ENCODE data around the gene RCBTB1.

The RCBTB1 gene

GRCh38 chr13:49559006-49559405, 26.4 kb downstream of the RCBTB1 start:
- no peak for TF ChIP-seq CTCF (IDR thresholded peaks at IDR 0.05; ENCODE audit: low read depth, low read length)
- H3K4me3 ChIP-seq (replicated peaks in 1 of 2; ENCODE audit: low read depth in 2 of 2, low read length in 2 of 2) = no peak overlapping the region
- DNase-seq (ENCODE audit: low read depth in 2 of 2) = no peak

- H3K4me3 ChIP-seq (replicated peaks in 1 of 2; ENCODE audit: low read depth in 2 of 2, low read length in 2 of 2) = no peak overlapping the region
- TF ChIP-seq CTCF (IDR thresholded peaks at IDR 0.05; ENCODE audit: low read depth, low read length) = no peak
Measured at GRCh38 chr13:49554387-49554786, 31.0 kb downstream of the RCBTB1 start.

GRCh38 chr13:49553888-49554287, 31.5 kb downstream of the RCBTB1 start:
- H3K4me3 ChIP-seq (replicated peaks in 1 of 2; ENCODE audit: low read depth in 2 of 2, low read length in 2 of 2) = no peak overlapping the region
- no peak for TF ChIP-seq CTCF (IDR thresholded peaks at IDR 0.05; ENCODE audit: low read depth, low read length)
- DNase-seq (ENCODE audit: low read depth in 2 of 2) = no peak

More at GRCh38 chr13:49554387-49554786, 31.0 kb downstream of the RCBTB1 start:
- DNase-seq (ENCODE audit: low read depth in 2 of 2) = no peak

- H3K4me3 ChIP-seq (replicated peaks in 1 of 2; ENCODE audit: low read depth in 2 of 2, low read length in 2 of 2) = no peak overlapping the region
- no peak for TF ChIP-seq CTCF (IDR thresholded peaks at IDR 0.05; ENCODE audit: low read depth, low read length)
- no peak for DNase-seq (ENCODE audit: low read depth in 2 of 2)
Measured at GRCh38 chr13:49550942-49551644, 34.3 kb downstream of the RCBTB1 start.

GRCh38 chr13:49549289-49549688, 36.1 kb downstream of the RCBTB1 start:
- DNase-seq (ENCODE audit: low read depth in 2 of 2) = no peak
- TF ChIP-seq CTCF (IDR thresholded peaks at IDR 0.05; ENCODE audit: low read depth, low read length) = peak; percentile 33
- H3K4me3 ChIP-seq (replicated peaks in 1 of 2; ENCODE audit: low read depth in 2 of 2, low read length in 2 of 2) = no peak overlapping the region

- H3K4me3 ChIP-seq (replicated peaks in 1 of 2; ENCODE audit: low read depth in 2 of 2, low read length in 2 of 2) = no peak overlapping the region
- no peak for DNase-seq (ENCODE audit: low read depth in 2 of 2)
- TF ChIP-seq CTCF (IDR thresholded peaks at IDR 0.05; ENCODE audit: low read depth, low read length) = no peak
Measured at GRCh38 chr13:49546561-49546960, 38.8 kb downstream of the RCBTB1 start.

- no peak overlapping the region for H3K4me3 ChIP-seq (replicated peaks in 1 of 2; ENCODE audit: low read depth in 2 of 2, low read length in 2 of 2)
- DNase-seq (ENCODE audit: low read depth in 2 of 2) = no peak
- TF ChIP-seq CTCF (IDR thresholded peaks at IDR 0.05; ENCODE audit: low read depth, low read length) = no peak
Measured at GRCh38 chr13:49545661-49546060, 39.7 kb downstream of the RCBTB1 start.
